ENCODE results near the gene HDAC7. TPM values are rescaled to one million over a fixed set of nuclear protein-coding genes. Genes with fewer than 3 reads are reported as not detected.
A peak's percentile ranks its signal among the peaks of the same experiment; 100 is the strongest.

HDAC7 gene
- total and polyA plus RNA-seq, 8 donors, result 17.9 to 48.1 (median 23.2) TPM

GRCh38 chr12:47833591-47834012 lies 13.9 kb upstream of the HDAC7 start:
- Histone ChIP-seq H3K9me3 (no peaks in the 10 kb centered on the region), H3K36me3 (no peaks in the 10 kb centered on the region), H3K4me1 (peaks cover 0 to 9% (median 5%) of the 10 kb centered on the region in 3 donors), H3K27ac (no peak overlapping the region), H3K4me3 (no peak overlapping the region), H3K27me3 (no peaks in the 10 kb centered on the region)
- 79 to 85% methylated on average over 12 of the region's 12 CpGs for WGBS, 2 donors
- intact Hi-C loops (cut with DNase I), result loop anchor here in 1 of 3 donors (10.0 kb wide), 2 partner anchors 49 to 119 kb away; no protein-coding TSS in a partner anchor
- ATAC-seq (no peak), FAIRE-seq (no peak), DNase-seq (no peak)
- no peak for TF ChIP-seq CTCF (IDR thresholded peaks at IDR 0.05)

- H3K4me3 ChIP-seq, result no peak overlapping the region
- TF ChIP-seq CTCF (IDR thresholded peaks at IDR 0.05), result no peak
- H3K27me3 ChIP-seq, result no peaks in the 10 kb centered on the region
- H3K36me3 ChIP-seq, result no peaks in the 10 kb centered on the region
- H3K4me1 ChIP-seq, result peaks cover 0 to 9% (median 5%) of the 10 kb centered on the region in 3 donors
- no peaks in the 10 kb centered on the region for H3K9me3 ChIP-seq
- WGBS, 2 donors, result 77 to 81% methylated on average over 13 of the region's 13 CpGs
- ATAC-seq (no peak), FAIRE-seq (no peak), DNase-seq (no peak)
- H3K27ac ChIP-seq, result no peak overlapping the region
- intact Hi-C loops (cut with DNase I), result loop anchor here in 1 of 3 donors (10.0 kb wide), 2 partner anchors 48 to 118 kb away; no protein-coding TSS in a partner anchor
These were observed 12.7 kb upstream of the HDAC7 start for GRCh38 chr12:47832263-47832933.

- H3K27me3 ChIP-seq, result no peaks in the 10 kb centered on the region
- H3K36me3 ChIP-seq, result no peaks in the 10 kb centered on the region
- no peaks in the 10 kb centered on the region for H3K9me3 ChIP-seq
- DNase-seq (no peak), ATAC-seq (no peak), FAIRE-seq (no peak)
- TF ChIP-seq CTCF (IDR thresholded peaks at IDR 0.05), result no peak
- H3K4me1 ChIP-seq, result peaks cover 0 to 9% (median 5%) of the 10 kb centered on the region in 3 donors
- WGBS, 2 donors, result 44 to 75% methylated on average over 4 of the region's 4 CpGs
- H3K27ac ChIP-seq, result peak overlapping the region; percentile 16 to 62 (median 42)
- intact Hi-C loops (cut with DNase I), result no loop called here
- H3K4me3 ChIP-seq, result no peak overlapping the region
These were observed 9.9 kb upstream of the HDAC7 start for GRCh38 chr12:47829584-47829983.

GRCh38 chr12:47828976-47829482 lies 9.3 kb upstream of the HDAC7 start:
- TF ChIP-seq CTCF (IDR thresholded peaks at IDR 0.05), result no peak
- FAIRE-seq, result no peak

More at GRCh38 chr12:47828976-47829482, 9.3 kb upstream of the HDAC7 start:
- H3K4me3 ChIP-seq, result no peak overlapping the region
- intact Hi-C loops (cut with DNase I), result no loop called here
- WGBS, 2 donors, result 46 to 51% methylated on average over 5 to 7 of the region's 7 CpGs
- ATAC-seq (peak; percentile 68 to 85 (median 80)), DNase-seq (peak in 4 of 6 donors; percentile 38 to 70 (median 64))
- H3K4me1 ChIP-seq, result peaks cover 0 to 9% (median 5%) of the 10 kb centered on the region in 3 donors
- H3K27ac ChIP-seq, result peak overlapping the region; percentile 16 to 62 (median 42)
- no peaks in the 10 kb centered on the region for H3K36me3 ChIP-seq
- H3K27me3 ChIP-seq, result no peaks in the 10 kb centered on the region
- H3K9me3 ChIP-seq, result no peaks in the 10 kb centered on the region

Measured in pancreas (tissue), 10 donors.